ENCODE results near the gene PRLR. TPM values are rescaled to one million over a fixed set of nuclear protein-coding genes. Genes with fewer than 3 reads are reported as not detected.

The PRLR gene
- total RNA-seq, 1 experiment from 2014 or later = 2.5 TPM

DNA sequence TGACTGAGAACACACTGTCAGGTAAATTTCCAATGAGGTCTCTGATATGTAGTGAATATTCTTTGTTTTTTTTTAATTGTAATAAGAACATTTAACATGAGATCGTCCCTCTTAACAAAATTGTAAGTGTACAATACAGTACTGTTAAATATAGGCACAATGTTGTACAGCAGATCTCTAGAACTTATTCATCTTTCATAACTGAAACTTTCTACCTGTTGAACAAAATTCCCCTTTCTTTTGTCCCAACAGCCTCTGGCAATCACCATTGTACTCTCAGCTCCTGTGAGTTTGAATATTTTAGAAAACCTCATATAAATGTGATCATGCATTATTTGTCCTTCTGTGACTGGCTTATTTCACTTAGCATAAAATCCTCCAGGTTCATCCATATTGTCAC is 10.6 kb upstream of the PRLR start:
- TF ChIP-seq, protein P1, sequence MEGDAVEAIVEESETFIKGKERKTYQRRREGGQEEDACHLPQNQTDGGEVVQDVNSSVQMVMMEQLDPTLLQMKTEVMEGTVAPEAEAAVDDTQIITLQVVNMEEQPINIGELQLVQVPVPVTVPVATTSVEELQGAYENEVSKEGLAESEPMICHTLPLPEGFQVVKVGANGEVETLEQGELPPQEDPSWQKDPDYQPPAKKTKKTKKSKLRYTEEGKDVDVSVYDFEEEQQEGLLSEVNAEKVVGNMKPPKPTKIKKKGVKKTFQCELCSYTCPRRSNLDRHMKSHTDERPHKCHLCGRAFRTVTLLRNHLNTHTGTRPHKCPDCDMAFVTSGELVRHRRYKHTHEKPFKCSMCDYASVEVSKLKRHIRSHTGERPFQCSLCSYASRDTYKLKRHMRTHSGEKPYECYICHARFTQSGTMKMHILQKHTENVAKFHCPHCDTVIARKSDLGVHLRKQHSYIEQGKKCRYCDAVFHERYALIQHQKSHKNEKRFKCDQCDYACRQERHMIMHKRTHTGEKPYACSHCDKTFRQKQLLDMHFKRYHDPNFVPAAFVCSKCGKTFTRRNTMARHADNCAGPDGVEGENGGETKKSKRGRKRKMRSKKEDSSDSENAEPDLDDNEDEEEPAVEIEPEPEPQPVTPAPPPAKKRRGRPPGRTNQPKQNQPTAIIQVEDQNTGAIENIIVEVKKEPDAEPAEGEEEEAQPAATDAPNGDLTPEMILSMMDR (conservative IDR thresholded peaks at IDR 0.05) = no peak
- Histone ChIP-seq H2AFZ (ENCODE audit: low read length) (no peak overlapping the region), H2BK120ac (ENCODE audit: low read depth, low read length, poor library complexity, severe bottlenecking) (no peak overlapping the region)

More for the DNA sequence above, 10.6 kb upstream of the PRLR start:
- Mint-ChIP-seq H3K27ac (no peak overlapping the region), H3K4me3 (no peak overlapping the region), H3K9me3 (no peaks in the 10 kb centered on the region; a peak in 1 of 5 replicates), H3K27me3 (ENCODE audit: low read depth) (no peaks in the 10 kb centered on the region), H3K4me1 (peaks cover 9 to 14% of the 10 kb centered on the region in 2 experiments), H3K36me3 (ENCODE audit: insufficient read depth in 1 of 3, low read depth in 3 of 3) (no peaks in the 10 kb centered on the region)
- Histone ChIP-seq H3K4me2 (ENCODE audit: insufficient read depth, insufficient read length, low read length) (no peak overlapping the region), H3K27ac (ENCODE audit: insufficient read length, low read depth, low read length) (no peak overlapping the region), H2AK5ac (ENCODE audit: insufficient read length, low read length) (no peak overlapping the region), H3K79me2 (ENCODE audit: insufficient read depth, low read length) (no peaks in the 10 kb centered on the region), H3T11ph (ENCODE audit: low read length) (no peak overlapping the region), H3K9me3 (ENCODE audit: control insufficient read depth, low read depth, low read length) (no peaks in the 10 kb centered on the region), H2BK12ac (ENCODE audit: insufficient read length, low read depth, low read length) (no peak overlapping the region), H3K23ac (ENCODE audit: insufficient read length, low read depth, low read length) (no peak overlapping the region), H3K18ac (ENCODE audit: insufficient read length, low read depth, low read length) (no peak overlapping the region), H3K56ac (ENCODE audit: insufficient read length, low read depth, low read length) (no peak overlapping the region), H3K79me1 (ENCODE audit: insufficient read depth, low read depth, low read length, poor library complexity, severe bottlenecking) (no peaks in the 10 kb centered on the region), H3K23me2 (ENCODE audit: insufficient read length, low read depth, low read length, poor library complexity, severe bottlenecking) (no peaks in the 10 kb centered on the region), H3K4ac (ENCODE audit: low read depth, low read length) (no peak overlapping the region), H3K14ac (ENCODE audit: insufficient read depth, low read length) (no peak overlapping the region), H3K27me3 (ENCODE audit: insufficient read depth, low read length) (no peaks in the 10 kb centered on the region), H3K9ac (ENCODE audit: extremely low read depth, insufficient read length, low read length) (no peak overlapping the region), H2BK15ac (ENCODE audit: low read depth, low read length) (no peak overlapping the region), H2BK5ac (ENCODE audit: insufficient read length, low read length) (no peak overlapping the region), H4K5ac (ENCODE audit: insufficient read length, low read depth, low read length) (no peak overlapping the region), H3K4me1 (ENCODE audit: insufficient read depth, low read length) (no peaks in the 10 kb centered on the region), H4K8ac (replicated peaks; ENCODE audit: insufficient read length, low read depth, low read length) (no peak overlapping the region), H2BK20ac (ENCODE audit: low read depth, low read length, poor library complexity, severe bottlenecking) (no peak overlapping the region), H4K91ac (ENCODE audit: insufficient read length, low read depth, low read length) (no peak overlapping the region), H4K20me1 (ENCODE audit: control insufficient read depth, insufficient read depth, insufficient read length) (no peaks in the 10 kb centered on the region)
- WGBS (ENCODE audit: extremely low coverage, insufficient read length, low lambda C conversion rate) = no CpG with 5 or more reads among the region's 1 CpG
- no peak for DNase-seq
